COR-L47 (cell line): ENCODE measurements around the gene SERPINB2.
"Not testable (repeated sequence)": the region's sequence is repeated elsewhere in the genome, so short reads cannot be mapped to it uniquely, and the experiment has no call there.

Experiments
- DNase-seq: peaks from one replicate; lab custom pipeline; 2025; lab: John Stamatoyannopoulos, UW

SERPINB2 gene

GRCh38 chr18:63888470-63889190, 1.1 kb downstream of the SERPINB2 start:
- DNase-seq: no peak

DNA sequence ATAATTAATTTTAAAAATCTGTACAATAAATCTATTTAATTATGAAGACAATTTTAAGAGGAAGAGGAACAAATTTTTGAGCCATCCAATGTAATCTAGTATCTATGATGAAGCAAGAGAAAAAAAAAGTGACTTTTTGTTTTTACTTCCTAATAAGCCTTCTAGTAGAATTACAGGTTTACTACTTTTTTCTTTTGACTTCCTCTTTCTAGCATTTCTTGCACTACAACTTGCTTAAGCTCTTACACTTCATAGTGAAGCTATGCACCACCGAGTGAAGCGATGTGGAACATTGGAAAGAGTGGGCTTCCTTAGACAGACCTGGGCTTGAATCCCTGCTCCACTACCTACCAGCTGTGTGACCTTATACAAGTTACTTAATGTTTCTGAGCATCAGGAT, 2.1 kb downstream of the SERPINB2 start:
- DNase-seq: no peak

GRCh38 chr18:63890237-63890949, 2.9 kb downstream of the SERPINB2 start:
- peak; percentile 3 for DNase-seq

GRCh38 chr18:63890950-63891304, 3.4 kb downstream of the SERPINB2 start:
- peak; percentile 5 for DNase-seq

DNA sequence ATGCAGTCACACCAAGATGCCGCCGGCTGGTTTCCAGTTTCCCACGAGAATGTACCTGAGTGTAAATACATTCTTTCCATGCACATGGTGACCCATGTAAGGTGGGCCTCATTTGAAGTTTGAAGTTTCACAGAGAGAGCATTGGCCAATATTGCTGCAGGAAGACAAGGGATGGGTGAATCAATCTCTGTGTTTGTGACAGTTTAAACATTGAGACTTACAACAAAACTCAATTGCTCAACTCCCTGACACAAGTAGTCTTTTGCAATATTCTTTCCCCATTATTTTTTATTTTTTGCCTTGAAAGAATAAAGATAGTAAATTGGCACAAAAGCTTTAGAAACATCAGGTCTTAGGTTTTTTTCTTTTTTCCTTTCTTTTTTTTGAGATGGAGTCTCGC, 5.1 kb downstream of the SERPINB2 start:
- DNase-seq: no peak

DNA sequence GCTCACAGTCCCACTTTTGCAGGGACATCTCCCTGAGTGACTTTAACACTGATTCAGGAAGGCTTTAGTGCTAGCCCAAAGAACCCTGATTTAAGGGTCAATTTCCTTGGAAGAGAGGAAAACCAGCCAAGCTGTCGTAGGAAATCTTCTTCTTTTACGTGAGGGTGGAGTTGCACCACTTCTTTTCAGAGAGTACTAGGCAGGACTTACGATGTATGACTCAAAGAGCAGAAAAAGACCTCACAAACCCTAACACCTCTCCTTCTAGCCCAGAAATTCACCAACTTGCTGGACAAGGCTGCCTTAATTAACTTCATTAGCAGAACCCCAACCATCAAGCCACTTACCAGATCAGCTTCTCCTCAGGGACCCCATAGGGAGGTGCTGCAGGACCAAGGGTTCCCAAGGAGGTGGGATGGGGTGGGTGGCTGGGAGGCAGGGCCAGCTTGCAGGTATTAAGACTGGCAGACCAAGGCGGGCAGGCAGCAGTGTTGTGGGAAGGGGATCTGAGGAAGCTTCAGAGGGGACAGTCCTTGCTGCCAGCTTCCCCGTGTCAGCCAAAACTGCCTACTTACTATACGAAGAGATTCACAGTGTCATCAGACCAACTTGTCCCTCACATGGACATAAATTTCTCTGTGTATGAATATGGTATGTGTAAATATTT, 6.7 kb downstream of the SERPINB2 start:
- no peak for DNase-seq

DNA sequence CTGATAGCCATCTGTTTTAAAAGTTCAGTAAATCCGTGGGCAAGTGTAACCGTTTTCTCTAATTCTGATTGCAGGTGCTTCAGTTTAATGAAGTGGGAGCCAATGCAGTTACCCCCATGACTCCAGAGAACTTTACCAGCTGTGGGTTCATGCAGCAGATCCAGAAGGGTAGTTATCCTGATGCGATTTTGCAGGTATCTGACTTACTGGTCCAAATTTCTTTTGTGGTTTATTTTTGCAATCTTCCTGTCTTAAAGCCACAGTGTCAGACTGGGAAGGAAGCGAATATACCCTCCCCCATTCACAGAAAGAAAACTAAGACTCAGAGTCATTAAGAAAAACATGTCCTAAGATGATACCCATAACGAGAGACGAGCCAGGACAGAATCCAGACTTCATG, 7.7 kb downstream of the SERPINB2 start:
- no peak for DNase-seq

DNA sequence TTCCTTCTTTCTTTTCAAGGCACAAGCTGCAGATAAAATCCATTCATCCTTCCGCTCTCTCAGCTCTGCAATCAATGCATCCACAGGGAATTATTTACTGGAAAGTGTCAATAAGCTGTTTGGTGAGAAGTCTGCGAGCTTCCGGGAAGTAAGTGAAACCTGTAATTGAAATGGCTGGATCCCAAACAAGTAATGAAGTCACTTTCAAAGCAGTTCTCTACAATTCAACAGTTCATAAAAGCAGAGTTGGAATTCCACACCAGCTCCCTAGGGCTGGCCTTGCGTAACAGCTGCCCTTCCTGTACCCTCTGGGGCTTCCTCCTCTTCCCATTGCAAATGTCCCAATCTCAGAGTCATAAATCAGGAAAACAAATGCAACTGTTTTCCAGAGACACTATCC, 9.6 kb downstream of the SERPINB2 start:
- DNase-seq: no peak

- DNase-seq: no peak
Observed at GRCh38 chr18:63899206-63899605, 11.7 kb downstream of the SERPINB2 start.

DNA sequence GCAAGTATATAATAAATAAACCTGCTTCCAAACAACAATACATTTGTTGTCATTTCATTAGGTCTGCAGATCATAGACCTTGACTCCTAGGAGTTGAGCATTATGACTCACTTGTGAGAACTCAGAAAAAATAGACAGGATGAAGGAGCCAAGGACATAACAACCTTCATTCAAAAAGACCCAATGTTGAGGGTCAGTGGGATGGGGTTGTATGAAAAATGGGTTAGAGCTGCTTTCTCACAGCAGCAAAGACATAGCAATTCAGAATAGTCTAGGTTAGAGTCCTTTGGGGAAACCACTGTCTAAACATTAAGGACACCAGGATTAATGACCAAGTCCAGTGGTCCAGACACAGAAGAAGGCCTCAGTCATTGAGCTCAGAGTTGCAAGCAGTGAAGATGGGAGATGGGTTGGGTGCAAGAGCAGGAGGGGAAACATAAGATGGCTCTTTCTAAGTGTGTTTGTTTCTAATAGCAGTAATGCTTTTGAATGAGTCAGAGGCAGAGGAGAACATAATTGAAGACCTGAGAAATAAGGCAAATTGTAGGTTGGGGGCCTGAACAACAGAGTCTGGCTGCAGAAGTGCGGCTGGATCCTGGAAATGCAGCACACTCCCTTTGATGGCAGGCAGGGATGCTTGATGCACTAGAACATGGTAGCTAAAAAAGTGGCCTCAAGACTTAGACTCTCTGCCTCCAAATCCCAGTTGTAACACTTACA, 16.5 kb downstream of the SERPINB2 start:
- DNase-seq: no peak

- DNase-seq: no peak
Observed at GRCh38 chr18:63904694-63905093, 17.2 kb downstream of the SERPINB2 start.

DNA sequence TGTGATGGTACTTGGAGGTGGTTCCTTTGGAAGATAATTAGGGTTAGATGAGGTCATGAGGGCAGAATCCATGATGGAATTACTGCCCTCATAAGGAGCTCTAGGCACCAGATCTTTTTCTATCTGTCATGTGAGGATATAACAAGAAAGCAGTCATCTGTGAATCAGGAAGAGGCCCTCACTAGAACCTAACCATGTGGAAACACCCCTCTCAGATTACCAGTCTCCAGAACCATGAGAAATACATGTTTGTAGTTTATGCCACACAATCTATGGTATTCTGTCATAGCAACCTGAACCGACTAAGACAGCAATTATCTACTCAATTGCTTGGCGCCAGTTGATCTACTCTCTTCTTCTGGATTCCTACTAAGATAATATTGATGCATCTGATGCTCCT, 17.9 kb downstream of the SERPINB2 start:
- no peak for DNase-seq

- DNase-seq: no peak
Observed at GRCh38 chr18:63906056-63906455, 18.6 kb downstream of the SERPINB2 start.

GRCh38 chr18:63907664-63908063, 20.2 kb downstream of the SERPINB2 start, which contains the start of gene SERPINB10:
SERPINB10 (plus strand) TSS chr18:63907958; CDS start chr18:63915511, 7,553 bp downstream.
- no peak for DNase-seq

GRCh38 chr18:63908858-63909257, 21.4 kb downstream of the SERPINB2 start:
- DNase-seq: no peak

DNA sequence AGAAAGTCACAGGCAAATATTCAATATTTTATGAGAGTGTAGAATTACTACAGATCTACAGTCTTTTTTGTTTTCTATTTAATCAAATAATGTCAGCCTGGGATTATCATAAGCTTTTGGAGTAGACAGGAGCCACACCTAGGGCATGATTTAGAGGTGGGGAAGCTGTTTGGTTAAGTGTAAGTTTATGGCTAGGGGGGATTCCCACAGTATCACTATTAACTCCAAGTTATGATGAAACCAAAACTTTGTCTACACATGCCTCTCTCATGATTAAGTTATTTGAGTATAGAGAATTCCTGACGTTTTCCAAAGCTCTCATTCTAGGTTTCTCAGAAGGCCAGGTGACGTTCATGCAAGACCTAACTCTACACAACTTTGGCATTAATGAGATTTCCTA, 22.4 kb downstream of the SERPINB2 start:
- no peak for DNase-seq

DNA sequence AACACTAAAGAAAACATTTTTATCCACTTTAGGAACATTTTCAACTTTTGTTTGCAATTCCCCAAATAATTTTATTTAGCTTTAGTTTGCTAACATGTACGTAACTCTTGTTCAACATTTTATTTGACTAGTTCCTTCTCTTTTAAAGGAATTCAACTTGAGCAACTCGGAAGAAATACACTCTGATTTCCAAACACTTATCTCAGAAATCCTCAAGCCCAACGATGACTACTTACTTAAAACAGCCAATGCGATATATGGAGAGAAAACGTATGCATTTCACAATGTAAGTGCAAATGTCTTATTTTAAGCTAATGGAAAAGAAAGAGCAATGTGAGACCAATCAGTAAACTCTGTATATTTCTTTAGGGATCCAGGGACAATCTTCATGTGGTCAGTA, 30.3 kb downstream of the SERPINB2 start:
- DNase-seq: no peak

- no peak for DNase-seq
Observed at GRCh38 chr18:63922049-63922448, 34.5 kb downstream of the SERPINB2 start.

DNA sequence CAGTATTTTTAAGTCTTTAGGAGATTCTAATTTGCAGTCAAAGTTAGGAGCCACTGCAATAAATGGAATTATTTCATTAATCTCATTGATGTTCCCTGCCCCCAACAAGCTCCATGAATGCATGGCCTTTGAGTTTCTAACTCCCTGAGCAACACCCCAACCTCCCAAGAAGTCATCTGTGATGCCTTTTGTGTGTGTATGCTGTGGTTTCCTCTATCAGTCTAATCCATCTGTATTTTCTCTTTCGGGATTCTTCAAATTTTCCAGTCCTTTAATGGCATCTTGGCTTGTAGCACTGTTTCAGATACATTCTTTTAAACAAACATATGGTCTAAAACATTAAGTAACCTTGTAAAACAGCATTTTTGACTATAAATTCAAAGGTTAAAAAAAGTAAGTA, 37.0 kb downstream of the SERPINB2 start:
- DNase-seq: no peak

GRCh38 chr18:63928331-63928730, 40.8 kb downstream of the SERPINB2 start:
- no peak for DNase-seq

GRCh38 chr18:63929369-63929768, 41.9 kb downstream of the SERPINB2 start:
- DNase-seq: not testable (repeated sequence)

GRCh38 chr18:63930773-63931354, 43.4 kb downstream of the SERPINB2 start:
- DNase-seq: no peak
